NK-92 treated with Interleukin-12 subunit alpha and Interleukin-12 subunit beta, amount 100 ng/mL, for 24 hours (cell line): ENCODE results near the gene GOLGA5.
"Not testable (repeated sequence)": the region's sequence is repeated elsewhere in the genome, so short reads cannot be mapped to it uniquely, and the experiment has no call there.

Experiments used
- DNase-seq: peaks from one replicate; lab custom pipeline; 2025; lab: John Stamatoyannopoulos, UW

The GOLGA5 gene

GRCh38 chr14:92820536-92820840, 26.4 kb downstream of the GOLGA5 start:
- not testable (repeated sequence) for DNase-seq

- DNase-seq, result no peak
Measured at GRCh38 chr14:92830902-92831301, 36.8 kb downstream of the GOLGA5 start.

GRCh38 chr14:92832137-92832700, 38.1 kb downstream of the GOLGA5 start:
- no peak for DNase-seq

- no peak for DNase-seq
Measured at GRCh38 chr14:92841930-92842329, 47.8 kb downstream of the GOLGA5 start.

- no peak for DNase-seq
Measured at GRCh38 chr14:92844204-92844603, 50.1 kb downstream of the GOLGA5 start.

- peak; percentile 49 for DNase-seq
Measured at GRCh38 chr14:92846162-92846897, 52.2 kb downstream of the GOLGA5 start.

GRCh38 chr14:92847278-92847677, 53.2 kb downstream of the GOLGA5 start:
- DNase-seq, result no peak

- no peak for DNase-seq
Measured at GRCh38 chr14:92847749-92848148, 53.6 kb downstream of the GOLGA5 start.

GRCh38 chr14:92848887-92849286, 54.8 kb downstream of the GOLGA5 start:
- no peak for DNase-seq

GRCh38 chr14:92850492-92850891, 56.4 kb downstream of the GOLGA5 start:
- DNase-seq, result no peak

- not testable (repeated sequence) for DNase-seq
Measured at GRCh38 chr14:92853136-92853535, 59.0 kb downstream of the GOLGA5 start.

GRCh38 chr14:92860049-92860840, 66.1 kb downstream of the GOLGA5 start:
- DNase-seq, result no peak

- no peak for DNase-seq
Measured at GRCh38 chr14:92861856-92862745, 68.0 kb downstream of the GOLGA5 start.

- DNase-seq, result no peak
Measured at GRCh38 chr14:92863286-92864080, 69.4 kb downstream of the GOLGA5 start.

- no peak for DNase-seq
Measured at GRCh38 chr14:92865674-92866073, 71.6 kb downstream of the GOLGA5 start.

- no peak for DNase-seq
Measured at GRCh38 chr14:92866181-92866752, 72.2 kb downstream of the GOLGA5 start.

GRCh38 chr14:92866901-92867865, 73.1 kb downstream of the GOLGA5 start:
- no peak for DNase-seq

GRCh38 chr14:92874962-92875661, 81.0 kb downstream of the GOLGA5 start:
- no peak for DNase-seq

GRCh38 chr14:92877757-92878431, 83.8 kb downstream of the GOLGA5 start:
- no peak for DNase-seq
